OCI-LY7 (cell line): ENCODE measurements around the gene SAXO1. TPM values are rescaled to one million over a fixed set of nuclear protein-coding genes. Genes with fewer than 3 reads are reported as not detected.

Experiments
- BruUV-seq: library from RNA; stranded (reverse); fragments of 400-500 nt; replicated peaks from 2 replicates; lab custom pipeline; 2021; lab: Mats Ljungman, UMichigan
- CTCF ChIA-PET: fragments of 300-600 bp; sonication (Branson Sonifier 250); formaldehyde crosslinking; loops from one replicate; lab custom pipeline; 2022; ENCODE audit warnings: antibody characterized with exemption; ENCODE audit not compliant: unreplicated experiment; lab: Charles Lee
- POLR2A ChIA-PET: fragments of 300-600 bp; sonication (Branson Sonifier 250); formaldehyde crosslinking; loops from one replicate; lab custom pipeline; 2022; ENCODE audit warnings: antibody characterized with exemption; lab: Charles Lee
- DNase-seq: peaks from one replicate; pipeline ENCODE4 v3.0.0-alpha.2; 2015; ENCODE audit warnings: low spot score
- H2AFZ ChIP-seq: fragments of 200-600 bp; sonication (generic), shearing (Covaris generic); 2 replicates; pipeline ENCODE4 v1.6.1; 2014; ENCODE audit warnings: mild to moderate bottlenecking, antibody characterized with exemption, low read length, moderate library complexity
- H3K27ac ChIP-seq: fragments of 200-600 bp; sonication (generic); 2 replicates; pipeline ENCODE4 v1.5.1; 2014; ENCODE audit warnings: mixed run types, low read depth, mild to moderate bottlenecking, moderate library complexity, low read length, inconsistent platforms; ENCODE audit not compliant: poor library complexity, severe bottlenecking
- H3K36me3 ChIP-seq: fragments of 200-600 bp; sonication (generic); 2 replicates; pipeline ENCODE4 v1.6.1; 2014; ENCODE audit warnings: mild to moderate bottlenecking, antibody characterized with exemption, low read length, moderate library complexity, mixed read lengths; ENCODE audit not compliant: insufficient read depth
- H3K4me1 ChIP-seq: fragments of 200-600 bp; sonication (generic); 2 replicates; pipeline ENCODE4 v1.5.1; 2014; ENCODE audit warnings: mild to moderate bottlenecking, low read length; ENCODE audit not compliant: insufficient read depth, poor library complexity, severe bottlenecking
- H3K4me2 ChIP-seq: fragments of 200-600 bp; sonication (generic); 2 replicates; pipeline ENCODE4 v1.6.1; 2014; ENCODE audit warnings: mild to moderate bottlenecking, low read length
- H3K4me3 ChIP-seq: fragments of 200-600 bp; sonication (generic); 2 replicates; pipeline ENCODE4 v1.5.1; 2014; ENCODE audit warnings: mild to moderate bottlenecking, low read depth, low read length; ENCODE audit not compliant: poor library complexity, severe bottlenecking
- H3K79me2 ChIP-seq: fragments of 200-600 bp; sonication (generic); 2 replicates; pipeline ENCODE4 v1.6.1; 2016; ENCODE audit warnings: low read depth, mild to moderate bottlenecking, low read length, moderate library complexity, mixed read lengths; ENCODE audit not compliant: insufficient read depth
- H3K9me2 ChIP-seq: fragments of 200-600 bp; sonication (generic); 2 replicates; pipeline ENCODE4 v1.6.1; 2016; ENCODE audit warnings: mild to moderate bottlenecking, low read length, mixed read lengths; ENCODE audit not compliant: insufficient read depth
- H3K9me3 ChIP-seq: fragments of 200-600 bp; sonication (generic); 2 replicates; pipeline ENCODE4 v1.6.1; 2014; ENCODE audit warnings: mild to moderate bottlenecking, mixed run types, low read length, mixed read lengths
- H4K20me1 ChIP-seq: fragments of 200-600 bp; sonication (generic); 2 replicates; pipeline ENCODE4 v1.6.1; 2014; ENCODE audit warnings: mild to moderate bottlenecking, antibody characterized with exemption, low read length, moderate library complexity, mixed read lengths; ENCODE audit not compliant: insufficient read depth
- EZH2phosphoT487 ChIP-seq: fragments of 200-600 bp; sonication (generic); IDR thresholded peaks from 2 replicates; pipeline ENCODE4 v1.6.1; 2018; ENCODE audit warnings: low read depth, borderline replicate concordance, mild to moderate bottlenecking, mixed run types, antibody characterized with exemption, low read length, moderate library complexity, mixed read lengths
- intact Hi-C: fragments of 100-400 bp; cut with micrococcal nuclease; formaldehyde crosslinking; loops from one replicate; pipeline ENCODE4 v1.10.0; 2022; ENCODE audit not compliant: unreplicated experiment
- total RNA-seq, 2 experiments: library from RNA; depleted of rRNA in 1 of 2; stranded (reverse); fragments of >200 nt in 1 of 2; shearing (Covaris generic) in 1 of 2; gene quantifications; 2 replicates each; pipeline ENCODE4 v1.2.3, GENCODE V29; 2014 to 2022
- TF ChIP-seq, protein P1 (sequence below): fragments of 200-600 bp; sonication (generic); conservative IDR thresholded peaks from 2 replicates; pipeline ENCODE4 v1.5.1; 2014; ENCODE audit warnings: mild to moderate bottlenecking, antibody characterized with exemption, low read length, moderate library complexity, mixed read lengths

SAXO1 gene
- total RNA-seq, 2 experiments from 2014 or later: 0.63 TPM; not detected in 1

DNA sequence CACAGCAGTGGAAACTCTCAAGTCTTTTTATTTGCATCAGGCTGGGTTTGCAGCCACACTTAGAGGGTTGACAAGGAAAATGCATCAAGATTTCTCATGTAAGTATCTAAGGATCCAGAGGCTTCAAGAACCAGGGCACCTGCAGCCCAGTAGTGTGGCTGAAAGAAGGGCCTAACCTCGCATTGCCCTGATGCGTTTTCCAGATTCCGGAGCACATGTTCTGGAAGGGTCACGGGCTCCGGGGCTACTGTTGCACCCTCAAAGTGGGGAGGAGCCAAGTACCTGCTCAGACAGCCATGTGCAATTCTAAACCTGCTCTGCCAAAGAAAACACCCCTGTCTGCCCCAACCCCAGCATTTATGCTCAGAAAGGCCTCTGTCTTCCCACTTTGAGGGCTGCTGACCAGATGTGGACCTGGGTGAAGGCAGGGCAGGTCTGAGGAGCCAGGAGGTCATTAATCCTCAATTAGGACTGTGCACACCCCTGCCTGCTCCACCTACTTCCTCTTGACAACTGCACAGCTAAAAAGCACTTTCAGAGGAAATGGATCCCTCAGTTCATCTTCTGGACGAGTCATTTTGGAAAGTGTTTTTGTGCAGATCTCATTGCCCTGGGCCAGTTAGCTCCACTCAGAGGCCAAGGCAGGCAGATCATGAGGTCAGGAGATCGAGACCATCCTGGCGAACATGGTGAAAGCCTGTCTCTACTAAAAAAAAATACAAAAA lies 110.7 kb downstream of the SAXO1 start:
- Histone ChIP-seq H3K4me3 (no peak overlapping the region), H3K9me3 (no peaks in the 10 kb centered on the region), H3K9me2 (no peaks in the 10 kb centered on the region), H2AFZ (no peak overlapping the region), H3K4me2 (no peak overlapping the region), H3K79me2 (no peaks in the 10 kb centered on the region), H3K27ac (no peak overlapping the region), H3K4me1 (no peaks in the 10 kb centered on the region), H3K36me3 (no peaks in the 10 kb centered on the region), H4K20me1 (no peaks in the 10 kb centered on the region)
- DNase-seq: no peak
- no TSS peak for BruUV-seq
- TF ChIP-seq, protein P1, sequence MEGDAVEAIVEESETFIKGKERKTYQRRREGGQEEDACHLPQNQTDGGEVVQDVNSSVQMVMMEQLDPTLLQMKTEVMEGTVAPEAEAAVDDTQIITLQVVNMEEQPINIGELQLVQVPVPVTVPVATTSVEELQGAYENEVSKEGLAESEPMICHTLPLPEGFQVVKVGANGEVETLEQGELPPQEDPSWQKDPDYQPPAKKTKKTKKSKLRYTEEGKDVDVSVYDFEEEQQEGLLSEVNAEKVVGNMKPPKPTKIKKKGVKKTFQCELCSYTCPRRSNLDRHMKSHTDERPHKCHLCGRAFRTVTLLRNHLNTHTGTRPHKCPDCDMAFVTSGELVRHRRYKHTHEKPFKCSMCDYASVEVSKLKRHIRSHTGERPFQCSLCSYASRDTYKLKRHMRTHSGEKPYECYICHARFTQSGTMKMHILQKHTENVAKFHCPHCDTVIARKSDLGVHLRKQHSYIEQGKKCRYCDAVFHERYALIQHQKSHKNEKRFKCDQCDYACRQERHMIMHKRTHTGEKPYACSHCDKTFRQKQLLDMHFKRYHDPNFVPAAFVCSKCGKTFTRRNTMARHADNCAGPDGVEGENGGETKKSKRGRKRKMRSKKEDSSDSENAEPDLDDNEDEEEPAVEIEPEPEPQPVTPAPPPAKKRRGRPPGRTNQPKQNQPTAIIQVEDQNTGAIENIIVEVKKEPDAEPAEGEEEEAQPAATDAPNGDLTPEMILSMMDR: no peak
- no peak for TF ChIP-seq EZH2phosphoT487
- intact Hi-C loops: no loop called here
- ChIA-PET POLR2A (no interaction called here), CTCF (no interaction called here)

DNA sequence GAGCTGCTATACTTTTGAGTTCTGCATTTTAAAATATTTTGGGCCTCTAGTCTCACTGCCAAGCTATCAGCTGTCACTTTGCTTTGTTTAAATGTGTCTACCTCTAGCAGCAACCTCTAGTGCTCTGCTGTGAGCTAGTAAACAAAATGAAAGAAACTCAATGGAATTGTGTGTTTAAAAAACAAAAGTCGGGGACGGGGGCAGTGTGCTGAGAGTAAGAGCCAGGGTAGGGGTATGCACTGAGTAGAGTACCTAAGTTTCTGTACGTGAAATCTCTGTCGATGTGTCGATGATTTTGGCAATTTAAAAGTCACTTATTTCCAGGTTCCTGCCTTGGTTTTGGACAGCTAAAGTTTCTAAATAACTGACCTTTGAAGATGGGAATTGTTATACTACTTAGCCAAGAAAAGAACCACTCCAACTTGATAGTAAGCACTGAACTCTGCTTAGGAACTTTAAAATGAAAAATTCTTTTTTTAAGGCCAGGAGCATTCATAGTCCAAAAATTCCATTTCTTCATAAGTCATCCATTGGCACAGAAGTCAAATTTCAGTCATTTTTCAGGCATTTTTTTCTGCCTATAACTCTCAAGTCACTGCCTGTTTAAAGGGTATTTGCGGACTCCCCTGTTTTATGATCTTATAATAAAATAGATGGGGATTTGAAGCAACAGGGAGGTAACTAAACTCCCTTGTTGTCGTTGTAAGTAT lies 111.5 kb downstream of the SAXO1 start:
- H3K36me3 ChIP-seq: no peaks in the 10 kb centered on the region
- no peak for DNase-seq
- H3K79me2 ChIP-seq: no peaks in the 10 kb centered on the region
- H4K20me1 ChIP-seq: no peaks in the 10 kb centered on the region
- H3K27ac ChIP-seq: no peak overlapping the region
- POLR2A ChIA-PET: interaction anchor here (0.5 kb wide), 1 partner anchor 188 kb away, joined by 4 read pairs; no protein-coding TSS in a partner anchor
- no peaks in the 10 kb centered on the region for H3K9me2 ChIP-seq
- no peak overlapping the region for H3K4me3 ChIP-seq
- H3K4me1 ChIP-seq: no peaks in the 10 kb centered on the region
- intact Hi-C loops: no loop called here
- H3K4me2 ChIP-seq: no peak overlapping the region
- CTCF ChIA-PET: no interaction called here
- no peaks in the 10 kb centered on the region for H3K9me3 ChIP-seq
- no TSS peak for BruUV-seq
- H2AFZ ChIP-seq: no peak overlapping the region
- TF ChIP-seq, protein P1: no peak
- TF ChIP-seq EZH2phosphoT487: no peak
